ENCODE measurements around the gene PTPRJ.

- TF ChIP-seq POLR2A (IDR thresholded peaks at IDR 0.05; ENCODE audit: low read length), result no peak
- TF ChIP-seq GATA1 (IDR thresholded peaks at IDR 0.05; ENCODE audit: low read depth, low read length), result no peak
These were observed 144.5 kb downstream of the PTPRJ start for GRCh38 chr11:48124880-48125279.

All from erythroblast (primary cell).